ENCODE measurements around the gene SLC11A1.

SLC11A1 gene

DNA sequence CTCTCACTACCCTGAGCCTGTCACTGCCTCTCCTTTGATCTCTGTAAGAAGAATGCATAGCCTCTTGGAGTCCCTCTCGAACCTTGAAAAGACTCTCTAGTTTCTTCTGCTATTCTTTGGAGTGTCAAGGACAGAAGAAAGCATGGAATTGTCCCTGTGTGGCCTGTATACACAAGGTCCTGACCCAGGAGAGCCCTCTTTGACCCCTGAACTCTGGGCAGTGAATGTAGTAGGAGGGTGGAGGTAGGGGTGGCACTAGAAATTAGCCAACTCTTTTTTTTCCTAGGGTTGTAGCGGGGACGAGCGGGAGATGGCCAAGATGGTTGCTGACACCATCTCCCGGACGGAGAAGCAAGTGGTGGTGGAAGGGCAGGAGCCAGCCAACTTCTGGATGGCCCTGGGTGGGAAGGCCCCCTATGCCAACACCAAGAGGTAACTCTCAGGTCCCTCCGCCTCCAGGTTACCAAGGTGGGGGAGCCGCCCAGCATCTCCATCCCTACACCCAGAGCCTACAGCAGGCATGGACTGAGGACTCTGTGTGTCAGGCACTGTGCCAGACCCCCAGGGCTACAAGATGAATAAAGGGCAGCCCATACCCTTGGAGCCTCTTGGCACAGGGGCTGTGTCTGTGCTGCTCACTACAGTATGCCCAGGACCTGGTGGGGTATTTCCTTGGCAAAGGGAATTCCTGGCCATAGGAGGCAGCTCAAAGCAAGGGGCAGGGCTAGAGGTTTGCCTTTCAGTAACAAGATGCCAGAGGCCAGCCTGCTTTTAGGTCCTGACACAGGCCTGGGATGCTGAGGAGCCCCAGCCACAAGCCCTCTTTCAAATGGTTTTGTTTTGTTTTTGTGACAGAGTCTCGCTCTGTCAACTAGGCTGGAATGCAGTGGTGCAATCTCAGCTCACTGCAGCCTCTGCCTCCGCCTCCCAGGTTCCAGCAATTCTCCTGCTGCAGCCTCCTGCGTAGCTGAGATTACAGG, 53.2 kb downstream of the SLC11A1 start:
- no peak for DNase-seq (ENCODE audit: low spot score)

DNA sequence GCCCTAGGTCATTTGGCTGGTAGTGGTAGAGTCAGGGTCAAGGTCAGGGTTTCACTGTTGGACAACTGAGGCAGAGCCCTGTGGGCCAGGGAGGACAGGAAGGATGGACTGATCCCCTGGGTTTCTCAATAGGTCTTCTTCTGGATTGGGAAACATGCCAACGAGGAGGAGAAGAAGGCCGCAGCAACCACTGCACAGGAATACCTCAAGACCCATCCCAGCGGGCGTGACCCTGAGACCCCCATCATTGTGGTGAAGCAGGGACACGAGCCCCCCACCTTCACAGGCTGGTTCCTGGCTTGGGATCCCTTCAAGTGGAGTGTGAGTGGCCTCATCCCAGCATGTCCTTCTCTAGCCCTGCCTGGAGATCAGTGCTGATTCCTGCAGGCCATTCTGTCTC, 54.9 kb downstream of the SLC11A1 start:
- no peak for DNase-seq (ENCODE audit: low spot score)

DNA sequence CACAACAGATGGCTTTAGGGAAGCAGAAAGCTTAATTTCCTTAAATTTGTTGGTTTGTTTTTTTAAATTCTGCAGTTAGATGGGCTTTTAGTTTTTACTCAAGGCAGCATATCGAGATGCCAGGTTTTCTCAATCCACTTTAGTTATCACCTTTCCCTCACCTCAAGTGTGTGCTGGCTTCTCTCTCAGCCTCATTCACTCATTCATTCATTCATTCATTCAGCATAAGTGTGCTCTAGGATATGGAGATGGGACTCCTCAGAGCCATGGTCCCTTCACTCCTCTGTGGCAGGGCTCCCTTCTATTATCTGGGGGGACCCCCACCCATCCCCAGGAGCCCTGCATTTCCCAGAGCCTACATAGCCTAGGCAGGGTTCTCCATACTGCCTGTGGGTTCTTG, 55.9 kb downstream of the SLC11A1 start:
- DNase-seq (ENCODE audit: low spot score): no peak

DNA sequence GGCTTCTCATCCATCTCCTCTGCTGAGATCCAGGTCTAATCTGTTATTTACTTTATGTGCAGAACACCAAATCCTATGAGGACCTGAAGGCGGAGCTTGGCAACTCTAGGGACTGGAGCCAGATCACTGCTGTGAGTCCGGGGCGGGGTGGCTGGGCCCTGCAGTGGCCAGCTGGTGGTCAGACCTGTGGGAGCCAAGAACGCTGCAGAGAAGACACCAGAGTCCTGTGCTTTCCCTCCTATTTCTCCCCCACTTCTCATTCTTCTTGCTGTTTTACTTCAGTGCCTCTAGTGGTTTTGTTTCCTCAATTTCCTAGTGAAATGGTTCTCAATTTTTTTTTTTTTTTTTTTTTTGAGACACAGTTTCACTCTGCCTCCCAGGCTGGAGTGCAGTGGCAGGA, 56.5 kb downstream of the SLC11A1 start:
- no peak for DNase-seq (ENCODE audit: low spot score)

DNA sequence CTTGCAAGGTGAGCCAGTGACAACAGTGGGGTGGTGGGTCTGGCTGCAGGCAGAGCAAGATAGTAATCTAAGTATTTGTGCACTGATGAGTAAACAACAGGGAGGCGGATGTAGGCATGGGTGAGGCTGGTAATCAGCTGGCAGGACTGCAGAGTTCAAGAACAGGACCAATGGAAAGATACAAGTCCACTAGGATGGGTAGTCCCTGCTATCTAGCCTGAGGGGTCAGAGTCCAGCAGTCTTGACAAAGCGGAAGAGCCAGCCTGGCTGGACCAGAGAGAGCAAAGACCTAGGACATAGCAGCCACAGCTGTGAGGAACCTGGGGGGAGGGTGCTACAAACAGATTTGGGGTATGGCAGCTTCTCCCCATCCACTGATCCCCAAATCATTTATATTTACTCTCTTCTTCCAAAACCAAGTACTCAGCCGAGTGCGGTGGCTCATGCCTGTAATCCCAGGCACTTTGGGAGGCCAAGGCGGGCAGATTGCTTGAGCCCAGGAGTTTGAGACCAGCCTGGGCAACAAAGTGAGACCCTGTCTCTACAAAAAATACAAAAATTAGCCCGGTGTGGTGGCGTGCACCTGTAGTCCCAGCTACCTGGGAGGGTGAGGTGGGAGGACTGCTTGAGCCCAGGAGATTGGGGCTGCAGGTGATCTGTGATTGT, 62.8 kb downstream of the SLC11A1 start:
- no peak for DNase-seq (ENCODE audit: low spot score)

DNA sequence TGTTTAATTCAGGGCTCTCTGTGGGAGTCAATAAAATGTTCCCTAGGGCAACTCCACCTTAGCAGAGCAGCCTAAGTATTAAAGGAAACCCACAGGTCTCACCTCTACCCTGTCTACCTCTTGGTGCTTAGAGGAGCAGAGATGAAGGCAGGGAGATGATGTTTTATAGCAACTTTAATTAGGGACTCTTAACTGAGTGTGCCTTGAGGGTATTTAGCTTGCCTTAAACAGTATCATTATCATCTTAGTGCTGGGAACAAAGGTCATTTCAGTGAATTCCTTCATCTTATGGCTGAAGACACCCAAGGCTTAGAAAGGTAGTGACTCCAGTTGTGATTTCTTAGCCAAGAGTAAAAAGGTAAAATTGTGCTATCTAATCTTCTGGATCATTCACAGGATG, 63.5 kb downstream of the SLC11A1 start:
- no peak for DNase-seq (ENCODE audit: low spot score)

Measured in kidney tubule cell (primary cell).